ENCODE data around the gene IL23R.
A peak's percentile ranks its signal among the peaks of the same experiment; 100 is the strongest.
"Not testable (repeated sequence)": the region's sequence is repeated elsewhere in the genome, so short reads cannot be mapped to it uniquely, and the experiment has no call there.

The IL23R gene

GRCh38 chr1:67194209-67194863 lies 28.1 kb downstream of the IL23R start:
- DNase-seq = no peak

GRCh38 chr1:67200755-67201154 lies 34.5 kb downstream of the IL23R start:
- DNase-seq = no peak

- no peak for DNase-seq
These were observed 35.6 kb downstream of the IL23R start for GRCh38 chr1:67201891-67202290.

GRCh38 chr1:67204298-67204980 lies 38.2 kb downstream of the IL23R start:
- DNase-seq = no peak

GRCh38 chr1:67207398-67207797 lies 41.1 kb downstream of the IL23R start:
- DNase-seq = not testable (repeated sequence)

GRCh38 chr1:67208217-67208616 lies 42.0 kb downstream of the IL23R start:
- DNase-seq = no peak

GRCh38 chr1:67209521-67209920 lies 43.3 kb downstream of the IL23R start:
- no peak for DNase-seq

- DNase-seq = peak; percentile 62
These were observed 45.6 kb downstream of the IL23R start for GRCh38 chr1:67211589-67212563.

GRCh38 chr1:67213164-67213563 lies 46.9 kb downstream of the IL23R start:
- DNase-seq = peak; percentile 52

- no peak for DNase-seq
These were observed 47.7 kb downstream of the IL23R start for GRCh38 chr1:67213948-67214347.

GRCh38 chr1:67214420-67215174 lies 48.3 kb downstream of the IL23R start:
- DNase-seq = peak; percentile 51

GRCh38 chr1:67216401-67216800 lies 50.1 kb downstream of the IL23R start:
- no peak for DNase-seq

GRCh38 chr1:67217417-67217816 lies 51.2 kb downstream of the IL23R start:
- no peak for DNase-seq

- no peak for DNase-seq
These were observed 51.7 kb downstream of the IL23R start for GRCh38 chr1:67217938-67218337.

- DNase-seq = no peak
These were observed 58.6 kb downstream of the IL23R start for GRCh38 chr1:67224856-67225255.

GRCh38 chr1:67226688-67227087 lies 60.4 kb downstream of the IL23R start:
- no peak for DNase-seq

- no peak for DNase-seq
These were observed 60.9 kb downstream of the IL23R start for GRCh38 chr1:67227196-67227595.

GRCh38 chr1:67228791-67229190 lies 62.5 kb downstream of the IL23R start:
- no peak for DNase-seq

GRCh38 chr1:67230539-67230938 lies 64.3 kb downstream of the IL23R start:
- DNase-seq = no peak

- no peak for DNase-seq
These were observed 70.0 kb downstream of the IL23R start for GRCh38 chr1:67236277-67236676.

GRCh38 chr1:67239738-67240137 lies 73.5 kb downstream of the IL23R start:
- DNase-seq = no peak

- no peak for DNase-seq
These were observed 75.0 kb downstream of the IL23R start for GRCh38 chr1:67241200-67241746.
